Measurements from ENCODE around the gene MNT. TPM values are rescaled to one million over a fixed set of nuclear protein-coding genes. Genes with fewer than 3 reads are reported as not detected.

The MNT gene
- total and polyA plus RNA-seq, 4 donors = 10.2 to 47.0 (median 14.8) TPM

- 91 to 92% methylated on average over 15 of the region's 15 CpGs for WGBS, 2 donors
- ATAC-seq (ENCODE audit: insufficient read depth, low FRiP score) (no peak), DNase-seq (peak; percentile 67 to 77 (median 70))
These were observed 12.2 kb downstream of the MNT start for GRCh38 chr17:2388683-2389055.

GRCh38 chr17:2388020-2388682, 12.7 kb downstream of the MNT start:
- ATAC-seq (ENCODE audit: insufficient read depth, low FRiP score) = no peak
- H3K4me3 ChIP-seq = no peak overlapping the region
- H3K27me3 ChIP-seq (ENCODE audit: control insufficient read depth in 3 of 3, insufficient read depth in 3 of 3, low read length in 2 of 3) = no peaks in the 10 kb centered on the region
- H3K27ac ChIP-seq (ENCODE audit: low read depth in 1 of 2, low read length in 1 of 2) = no peak overlapping the region
- peaks cover 0 to 38% (median 11%) of the 10 kb centered on the region in 4 donors for H3K36me3 ChIP-seq (ENCODE audit: control insufficient read depth in 4 of 4, insufficient read depth in 4 of 4, low read length in 4 of 4)
- H3K9me3 ChIP-seq (ENCODE audit: control insufficient read depth in 4 of 4, insufficient read depth in 3 of 4, low read length in 3 of 4) = no peaks in the 10 kb centered on the region
- no peak for TF ChIP-seq CTCF (IDR thresholded peaks at IDR 0.05; ENCODE audit: control extremely low read depth, extremely low read depth)
- no peak for DNase-seq
- peaks cover 5 to 29% (median 12%) of the 10 kb centered on the region in 5 donors for H3K4me1 ChIP-seq (ENCODE audit: control insufficient read depth in 5 of 5, insufficient read depth in 5 of 5, low read length in 5 of 5)
- no peak overlapping the region for H3K9ac ChIP-seq (ENCODE audit: insufficient read depth in 1 of 2, low read length in 2 of 2)
- 91% methylated on average over 21 of the region's 21 CpGs for WGBS, 2 donors

More at GRCh38 chr17:2388683-2389055, 12.2 kb downstream of the MNT start:
- no peak overlapping the region for H3K4me3 ChIP-seq
- no peak overlapping the region for H3K27ac ChIP-seq (ENCODE audit: low read depth in 1 of 2, low read length in 1 of 2)
- no peaks in the 10 kb centered on the region for H3K9me3 ChIP-seq (ENCODE audit: control insufficient read depth in 4 of 4, insufficient read depth in 3 of 4, low read length in 3 of 4)
- no peak for TF ChIP-seq CTCF (IDR thresholded peaks at IDR 0.05; ENCODE audit: control extremely low read depth, extremely low read depth)
- no peaks in the 10 kb centered on the region for H3K27me3 ChIP-seq (ENCODE audit: control insufficient read depth in 3 of 3, insufficient read depth in 3 of 3, low read length in 2 of 3)
- H3K36me3 ChIP-seq (ENCODE audit: control insufficient read depth in 4 of 4, insufficient read depth in 4 of 4, low read length in 4 of 4) = peaks cover 0 to 35% (median 11%) of the 10 kb centered on the region in 4 donors
- H3K9ac ChIP-seq (ENCODE audit: insufficient read depth in 1 of 2, low read length in 2 of 2) = peak overlapping the region in 1 of 2 donors; percentile 19
- H3K4me1 ChIP-seq (ENCODE audit: control insufficient read depth in 5 of 5, insufficient read depth in 5 of 5, low read length in 5 of 5) = peaks cover 5 to 29% (median 12%) of the 10 kb centered on the region in 5 donors

GRCh38 chr17:2387086-2388019, 13.5 kb downstream of the MNT start:
- H3K4me3 ChIP-seq = no peak overlapping the region
- WGBS, 2 donors = 95% methylated on average over 40 to 41 of the region's 41 CpGs
- TF ChIP-seq CTCF (IDR thresholded peaks at IDR 0.05; ENCODE audit: control extremely low read depth, extremely low read depth) = no peak
- no peak overlapping the region for H3K27ac ChIP-seq (ENCODE audit: low read depth in 1 of 2, low read length in 1 of 2)
- ATAC-seq (ENCODE audit: insufficient read depth, low FRiP score) (no peak), DNase-seq (no peak)
- peaks cover 0 to 38% (median 11%) of the 10 kb centered on the region in 4 donors for H3K36me3 ChIP-seq (ENCODE audit: control insufficient read depth in 4 of 4, insufficient read depth in 4 of 4, low read length in 4 of 4)
- no peaks in the 10 kb centered on the region for H3K9me3 ChIP-seq (ENCODE audit: control insufficient read depth in 4 of 4, insufficient read depth in 3 of 4, low read length in 3 of 4)
- H3K27me3 ChIP-seq (ENCODE audit: control insufficient read depth in 3 of 3, insufficient read depth in 3 of 3, low read length in 2 of 3) = no peaks in the 10 kb centered on the region
- no peak overlapping the region for H3K9ac ChIP-seq (ENCODE audit: insufficient read depth in 1 of 2, low read length in 2 of 2)
- peaks cover 5 to 29% (median 12%) of the 10 kb centered on the region in 5 donors for H3K4me1 ChIP-seq (ENCODE audit: control insufficient read depth in 5 of 5, insufficient read depth in 5 of 5, low read length in 5 of 5)

All from lung (tissue), 12 donors.